GM04504 (cell line): ENCODE results near the gene SNAP25.

Experiments used
- DNase-seq: peaks from one replicate; pipeline ENCODE4 v3.0.0-alpha.2; 2012; ENCODE audit warnings: low read depth

The SNAP25 gene

DNA sequence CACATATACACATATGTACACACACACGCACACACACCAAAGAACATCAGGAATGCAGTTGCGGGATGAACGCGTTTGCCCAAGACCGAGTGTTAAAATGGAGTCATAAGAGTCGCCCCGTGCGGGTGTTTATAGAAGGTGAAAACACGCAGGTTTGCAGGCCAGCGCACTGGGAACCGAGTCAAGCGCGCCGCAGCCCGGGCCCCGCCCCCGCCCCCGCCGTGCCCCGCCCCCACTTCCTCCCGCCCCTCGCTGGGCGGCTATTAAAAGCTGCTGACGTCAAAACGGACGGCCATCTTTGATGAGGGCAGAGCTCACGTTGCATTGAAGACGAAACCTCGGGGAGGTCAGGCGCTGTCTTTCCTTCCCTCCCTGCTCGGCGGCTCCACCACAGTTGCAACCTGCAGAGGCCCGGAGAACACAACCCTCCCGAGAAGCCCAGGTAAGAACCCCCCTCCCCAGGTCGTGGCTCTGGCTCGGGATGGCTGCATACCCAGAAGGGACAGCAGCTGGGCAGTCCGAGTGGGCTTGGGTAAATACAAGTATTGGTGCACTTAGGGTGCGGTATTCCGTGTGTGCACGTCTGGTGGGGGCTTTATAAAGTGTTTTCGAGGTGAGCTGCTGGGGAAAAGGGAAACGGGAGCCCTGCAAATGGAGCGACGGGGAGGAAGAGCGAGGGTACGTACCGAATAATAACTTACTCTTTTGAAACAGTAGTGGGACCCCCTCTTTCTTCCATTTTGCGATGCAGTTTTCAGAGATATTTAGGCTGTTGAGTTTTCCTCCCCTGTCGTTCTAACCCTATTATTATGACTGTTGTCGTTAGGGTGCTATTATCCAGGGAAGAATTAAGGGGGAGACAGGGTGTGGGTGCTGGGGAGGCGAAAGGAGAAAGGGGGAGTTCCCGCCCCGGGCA lies at the start of gene SNAP25:
SNAP25 (plus strand) TSS at position 295 of the 916 bp plus-strand sequence. CDS start 56,662 bp downstream, outside the sequence.
- DNase-seq: peak; percentile 26

DNA sequence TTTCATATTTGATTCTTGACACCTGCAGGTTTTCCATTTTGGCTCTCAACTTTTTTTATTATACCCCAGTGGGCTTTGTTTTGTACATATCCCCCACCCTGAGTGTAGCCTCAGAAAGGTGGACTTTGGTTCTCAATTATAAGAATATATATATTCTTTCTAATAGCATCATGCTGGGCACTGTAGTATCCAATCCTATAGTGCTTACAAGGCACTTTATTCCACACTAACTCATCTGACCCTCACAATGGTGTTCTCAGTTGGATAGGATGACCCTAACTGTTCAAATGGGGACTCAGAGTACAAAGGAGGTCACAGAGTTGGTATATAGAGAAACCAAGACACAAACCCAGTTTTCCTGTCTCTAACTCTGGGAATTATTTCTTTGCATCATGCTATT lies 48.9 kb upstream of the SNAP25 start:
- no peak for DNase-seq

DNA sequence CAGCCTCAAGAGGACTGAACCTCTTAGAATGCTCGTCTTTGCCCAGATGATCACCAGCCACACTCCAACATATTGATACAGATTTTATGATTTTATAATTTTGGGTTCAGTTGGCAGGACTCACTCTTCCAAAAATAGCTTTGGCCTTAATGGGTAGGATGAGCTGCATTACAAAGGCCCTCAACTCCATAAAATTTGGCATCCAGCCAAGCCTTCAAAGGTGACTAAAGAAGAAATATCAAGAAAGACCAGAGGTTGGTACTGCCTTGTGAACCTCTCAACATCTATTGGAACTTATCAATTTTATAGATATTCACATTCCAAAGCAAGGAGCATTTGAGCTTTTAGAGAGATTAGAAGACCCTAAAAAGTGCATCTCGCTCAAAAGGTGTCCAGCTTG lies 48.4 kb upstream of the SNAP25 start:
- no peak for DNase-seq

DNA sequence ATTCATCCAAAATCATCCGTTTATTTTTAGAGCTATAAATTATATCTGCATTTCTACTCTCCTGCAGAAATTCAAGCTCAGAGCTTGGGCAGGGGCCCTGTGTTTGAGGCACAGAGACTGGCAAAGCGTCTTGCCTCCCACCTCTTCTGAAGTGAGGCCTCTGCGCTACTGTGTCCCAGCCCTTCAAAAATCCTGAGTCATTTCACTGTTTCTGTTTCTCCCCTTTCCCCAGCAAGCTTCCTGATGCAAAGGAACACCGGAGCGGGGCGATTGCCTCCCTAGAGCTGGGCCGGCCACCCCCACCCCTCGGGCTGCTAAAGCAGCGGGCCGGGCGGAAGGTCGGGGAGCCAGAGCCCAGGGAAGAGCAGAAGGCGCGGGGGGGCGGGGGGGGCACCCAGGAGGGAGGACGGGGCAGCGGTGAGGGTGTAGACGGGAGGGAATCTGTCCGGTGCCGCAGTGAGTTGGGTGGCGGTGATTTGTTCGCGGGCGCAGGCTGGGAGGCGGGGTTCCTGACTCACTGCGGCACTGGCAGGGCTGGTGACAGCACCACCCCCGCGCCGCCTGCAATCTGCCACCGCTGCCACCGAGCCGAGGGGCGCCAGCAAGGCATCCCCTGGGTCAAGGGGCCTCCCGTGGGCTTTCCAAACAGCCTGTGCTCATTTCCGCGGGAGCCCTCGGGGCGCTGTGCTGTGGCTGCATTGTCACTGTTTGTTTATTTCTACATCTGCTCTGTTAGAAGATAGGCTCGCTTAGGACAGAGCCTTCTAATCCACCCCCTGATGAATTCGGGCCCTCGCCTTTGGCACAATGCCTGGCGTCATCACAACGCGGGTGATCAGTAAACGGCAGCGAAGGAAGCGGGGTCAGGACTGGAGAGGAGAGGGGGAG lies 46.5 kb upstream of the SNAP25 start:
- DNase-seq: no peak

DNA sequence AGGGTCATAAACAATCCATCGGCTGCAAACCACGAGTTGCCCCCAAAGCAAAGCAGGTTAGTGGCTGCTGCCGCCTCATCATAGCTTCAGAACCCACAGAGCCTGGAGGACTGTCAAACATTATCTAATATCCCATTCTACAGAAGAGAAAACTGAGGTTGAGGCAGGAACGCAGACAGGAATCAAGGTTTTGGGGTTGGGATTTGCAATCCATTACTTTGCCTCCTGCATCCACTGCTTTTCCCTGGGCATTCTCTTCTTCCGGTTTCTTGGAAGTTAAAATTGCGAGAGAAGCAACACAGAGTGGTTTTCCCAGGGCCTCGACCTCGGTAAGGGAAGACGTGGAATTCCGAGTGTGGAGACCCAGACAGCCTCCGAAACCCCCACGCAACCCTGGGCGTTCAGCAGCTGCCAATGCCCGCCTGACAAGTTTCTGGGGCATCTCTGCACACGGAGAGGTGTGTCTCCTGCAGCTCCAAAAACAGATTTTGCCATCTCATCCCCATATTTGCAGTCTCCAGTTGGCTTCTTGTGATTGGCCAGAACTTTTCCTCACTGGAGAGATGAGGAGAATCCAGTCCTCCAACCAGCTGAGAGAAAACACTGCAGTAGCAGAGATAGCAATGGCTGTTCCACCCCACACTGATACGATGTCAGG lies 45.5 kb upstream of the SNAP25 start:
- DNase-seq: no peak

DNA sequence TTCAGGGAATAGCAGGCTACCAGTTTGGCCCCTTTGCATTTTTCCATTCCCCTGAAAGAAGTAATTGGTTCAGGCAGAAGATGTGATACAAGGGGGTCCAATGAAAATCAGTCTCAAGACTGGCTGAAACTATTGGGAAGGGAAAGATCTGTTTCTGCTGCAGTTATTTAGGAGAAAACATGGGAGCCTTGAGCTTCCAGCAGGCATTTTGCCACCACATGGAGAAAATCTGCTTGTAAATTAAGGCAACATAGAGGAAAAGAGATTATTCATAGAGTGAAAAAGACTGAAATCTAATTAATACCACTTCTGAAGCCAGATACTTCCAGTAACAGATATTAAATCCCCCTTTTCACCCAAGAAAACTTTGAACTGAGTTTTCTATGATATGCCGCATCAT lies 44.2 kb upstream of the SNAP25 start:
- no peak for DNase-seq

DNA sequence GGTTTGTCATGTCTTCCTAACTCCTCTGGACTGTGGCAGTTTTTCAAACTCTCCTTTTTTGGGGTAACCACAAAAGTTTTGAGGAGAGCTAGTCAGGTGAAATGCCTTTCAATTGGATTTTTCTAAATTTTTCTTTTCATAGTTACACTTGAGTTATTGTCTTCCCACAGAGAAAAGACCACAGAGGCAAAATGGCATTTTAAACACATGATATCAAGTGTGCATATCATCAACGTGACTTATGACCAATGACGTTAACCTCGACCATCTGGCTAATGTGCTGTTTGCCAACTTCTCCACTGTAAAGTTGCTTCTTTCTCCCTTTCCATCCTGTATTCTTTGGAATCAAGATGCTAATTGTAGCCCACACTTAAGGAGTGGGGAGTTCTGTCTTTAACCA lies 41.3 kb upstream of the SNAP25 start:
- DNase-seq: no peak

DNA sequence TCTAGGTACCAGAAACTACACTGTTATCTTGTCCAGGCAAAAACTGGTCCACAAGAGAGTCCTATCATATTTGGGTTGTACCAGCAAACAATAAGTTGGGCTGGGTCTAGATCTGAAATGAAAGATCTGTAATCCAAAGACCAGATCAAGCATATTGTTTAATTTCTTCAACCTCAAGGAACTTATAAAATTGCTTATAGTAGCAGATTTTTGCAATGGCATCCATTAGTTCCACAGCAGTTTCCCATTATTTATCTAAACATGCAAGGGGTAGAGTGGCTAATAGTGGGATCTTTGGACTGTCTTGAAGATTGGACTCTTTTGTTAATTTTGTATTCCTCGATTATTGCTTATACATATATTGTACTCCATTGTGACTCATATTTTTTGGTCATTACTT lies 40.5 kb upstream of the SNAP25 start:
- DNase-seq: no peak

DNA sequence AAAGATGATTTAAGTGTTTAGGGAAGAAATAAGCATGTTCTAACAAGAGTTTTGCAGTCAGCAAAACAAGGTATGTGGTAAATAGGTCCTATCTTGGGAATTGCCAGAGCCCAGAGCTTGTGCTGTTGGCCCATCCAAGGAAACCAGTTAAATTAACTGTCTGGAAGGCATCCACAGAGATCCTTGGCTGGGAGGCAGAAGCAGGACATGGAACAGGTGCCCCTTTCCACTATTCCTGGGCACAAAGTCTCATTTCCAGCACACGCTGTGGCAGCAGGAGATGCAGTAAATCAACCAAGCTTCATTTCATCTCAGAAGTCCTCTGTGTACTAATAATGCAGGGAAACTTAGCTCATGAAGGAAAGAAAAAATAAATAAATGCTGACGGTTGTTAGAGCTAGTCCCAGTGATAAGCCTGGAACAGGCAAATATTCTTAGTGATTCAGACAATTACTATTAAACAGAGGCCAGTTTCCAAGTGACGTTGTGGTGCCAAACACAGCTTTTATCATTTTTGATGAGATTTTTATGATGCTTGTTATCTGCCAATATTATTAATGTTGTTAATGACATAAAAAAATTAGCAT lies 39.8 kb upstream of the SNAP25 start:
- no peak for DNase-seq

DNA sequence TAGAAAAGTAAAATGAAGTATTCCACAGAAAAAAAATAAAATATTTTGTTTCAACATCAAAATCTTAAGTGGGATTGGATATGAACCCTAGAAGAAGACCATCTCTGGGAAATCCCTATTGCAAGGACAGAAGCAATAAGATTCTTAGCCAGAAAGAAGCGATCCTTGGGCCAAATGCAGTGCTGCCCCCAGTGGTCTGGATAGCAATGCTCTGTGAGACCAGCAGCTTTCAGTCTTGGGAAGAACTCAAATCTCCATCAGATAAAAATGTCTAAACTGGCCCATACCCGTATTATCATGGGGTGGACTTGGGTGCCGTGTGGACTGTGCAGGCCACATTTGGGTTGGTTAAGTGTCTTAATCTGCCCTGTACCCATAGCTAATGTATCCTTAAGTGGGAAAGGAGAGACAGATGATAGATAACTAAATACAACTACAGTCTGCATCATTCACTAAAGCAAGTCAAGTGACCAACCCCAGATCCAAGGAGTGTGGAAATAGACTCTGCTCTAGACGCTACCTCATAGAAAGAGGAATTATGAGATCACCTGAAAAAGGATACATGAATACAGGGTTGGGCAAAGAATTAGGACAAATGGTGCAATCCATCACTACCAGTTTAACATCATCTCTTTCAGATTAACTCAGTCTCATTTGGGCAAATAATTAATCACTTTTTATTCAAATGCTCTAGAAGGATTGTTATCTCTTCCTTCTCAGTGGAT lies 38.9 kb upstream of the SNAP25 start:
- DNase-seq: no peak

DNA sequence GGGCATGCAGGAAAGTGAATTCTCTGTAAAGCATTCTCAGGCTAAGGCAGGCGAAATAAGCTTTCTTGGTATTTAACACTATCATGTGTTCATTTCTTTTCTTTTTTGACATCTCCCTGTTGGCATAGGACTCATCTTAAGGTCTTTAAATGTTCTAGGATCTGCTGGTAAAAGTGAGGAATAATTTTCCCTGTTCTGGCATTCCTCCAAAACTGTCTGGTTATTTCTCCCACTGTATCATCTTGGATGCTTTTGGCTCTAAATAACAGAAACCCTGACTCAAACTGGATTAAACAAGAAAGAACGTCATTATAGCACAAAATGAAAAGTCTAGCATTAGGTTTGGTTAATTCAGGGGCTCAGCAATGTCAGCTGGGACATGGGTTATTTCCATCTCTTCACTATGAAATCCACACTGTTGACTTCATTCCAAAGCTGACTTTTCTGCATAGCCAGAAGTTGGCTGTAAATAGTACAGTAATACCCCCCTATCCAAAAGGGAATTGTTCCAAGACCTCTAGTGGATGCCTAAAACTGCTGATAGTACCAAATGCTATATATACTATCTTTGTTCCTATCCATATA lies 37.9 kb upstream of the SNAP25 start:
- DNase-seq: no peak

DNA sequence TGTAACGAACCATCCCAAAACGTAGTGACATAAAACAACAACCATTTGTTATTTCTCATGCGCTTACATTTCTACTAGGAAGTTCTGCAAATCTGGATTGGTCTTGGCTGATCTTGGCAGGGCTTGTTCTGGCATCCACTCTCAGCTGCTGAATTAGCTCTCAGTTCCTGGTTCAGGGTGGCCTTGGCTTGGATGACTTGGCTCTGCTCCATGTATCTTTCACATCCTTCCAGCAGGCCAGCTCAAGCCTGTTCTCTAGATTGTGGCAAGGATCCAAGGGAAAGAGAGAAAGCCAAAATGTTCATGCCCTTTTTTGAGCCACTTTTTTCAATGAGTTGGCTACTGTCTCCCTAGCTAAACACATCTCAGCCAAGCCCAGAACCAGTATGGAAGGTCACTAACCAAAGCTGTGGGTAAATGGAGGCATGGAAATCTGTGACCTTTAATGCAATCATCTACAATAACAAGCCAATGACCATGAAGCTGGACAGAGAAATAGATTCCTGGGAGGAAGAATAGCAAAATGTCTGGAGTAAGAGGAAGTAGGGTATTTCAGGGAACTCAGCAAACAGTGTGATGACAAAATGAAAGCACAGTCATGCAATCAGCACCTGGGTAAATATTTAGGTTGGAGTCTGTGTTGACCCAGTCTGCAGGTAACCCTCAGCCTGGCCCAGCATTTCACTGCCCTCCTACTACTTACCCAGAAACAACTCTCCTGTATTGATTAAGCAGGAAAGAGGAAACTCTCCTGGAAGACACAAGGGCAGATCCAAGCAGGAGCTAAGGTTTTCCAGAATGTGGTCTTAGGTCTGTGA lies 32.7 kb upstream of the SNAP25 start:
- no peak for DNase-seq

DNA sequence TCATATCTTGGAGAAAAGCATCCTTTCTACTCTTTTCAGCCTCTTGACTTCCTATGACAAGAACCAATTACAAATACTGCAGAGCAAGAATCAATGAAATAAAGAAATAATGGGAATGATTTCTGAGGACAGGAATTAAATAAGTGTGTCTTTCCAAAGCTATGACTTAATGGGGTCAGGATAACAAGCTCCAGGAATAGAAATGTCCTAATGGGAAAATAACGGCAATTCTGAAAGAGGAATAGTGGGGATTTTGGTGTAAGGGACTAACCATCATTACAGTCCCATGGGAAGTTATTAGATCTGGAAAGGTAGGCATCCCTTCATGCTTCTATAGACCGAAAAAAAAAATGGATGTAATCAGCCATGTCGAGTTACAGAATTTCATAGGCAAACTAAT lies 28.2 kb upstream of the SNAP25 start:
- no peak for DNase-seq

DNA sequence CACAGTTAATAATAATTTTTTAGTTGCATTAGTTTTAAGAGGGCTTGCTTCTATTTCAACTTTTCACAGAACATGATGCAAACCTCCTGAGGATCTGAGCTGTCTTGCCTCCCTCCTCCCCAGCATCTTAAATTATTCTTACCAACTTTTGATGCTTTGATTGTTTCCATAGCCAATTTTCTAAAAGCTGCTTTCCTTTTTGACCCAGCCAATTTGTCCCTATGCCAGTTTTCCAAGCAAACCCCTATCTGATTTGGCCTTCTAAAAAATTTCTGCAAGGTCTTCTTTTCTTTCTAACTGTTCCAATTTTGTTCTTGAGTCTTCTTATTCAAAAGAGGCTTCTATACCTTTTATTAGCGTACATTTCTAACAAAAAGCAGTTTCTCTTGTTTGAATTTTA lies 26.5 kb upstream of the SNAP25 start:
- DNase-seq: no peak

DNA sequence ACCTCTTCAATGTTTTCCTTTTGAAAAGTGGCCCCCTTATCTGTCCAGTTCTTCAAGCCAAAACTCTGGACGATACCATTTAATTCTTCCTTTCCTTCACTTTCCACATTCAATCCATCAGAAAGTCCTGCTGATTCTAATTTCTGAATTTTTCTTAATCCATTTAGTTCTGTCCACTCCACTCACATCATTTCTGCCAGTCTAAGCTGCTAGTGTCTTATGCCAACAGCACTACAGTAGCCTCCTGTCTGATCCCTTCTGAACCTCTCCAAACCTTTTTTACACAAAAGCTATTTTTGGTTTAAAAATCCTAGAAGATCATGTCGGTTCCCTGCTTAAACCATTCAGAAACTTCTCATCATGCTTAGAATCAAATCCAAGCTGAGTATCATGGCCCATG lies 24.5 kb upstream of the SNAP25 start:
- DNase-seq: no peak

DNA sequence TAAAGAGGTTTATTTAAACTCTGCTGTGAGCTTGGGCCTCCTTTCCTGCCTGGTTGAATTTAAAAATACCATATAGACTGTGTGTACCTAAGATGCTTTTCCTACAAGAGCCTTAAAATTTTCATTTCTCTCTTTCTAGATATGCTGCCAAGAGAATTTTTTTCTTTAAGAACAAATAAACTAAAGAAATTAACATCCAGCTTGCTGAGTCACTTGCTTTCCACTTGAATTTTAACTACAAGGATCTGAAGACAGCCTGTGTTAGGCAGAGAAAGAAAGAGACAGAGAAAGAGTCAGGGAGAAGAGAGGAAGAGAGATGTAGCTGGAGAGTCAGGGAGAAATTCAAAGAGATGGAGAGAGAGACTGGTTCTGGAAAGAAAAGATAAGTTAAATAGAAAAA lies 18.3 kb upstream of the SNAP25 start:
- DNase-seq: no peak

DNA sequence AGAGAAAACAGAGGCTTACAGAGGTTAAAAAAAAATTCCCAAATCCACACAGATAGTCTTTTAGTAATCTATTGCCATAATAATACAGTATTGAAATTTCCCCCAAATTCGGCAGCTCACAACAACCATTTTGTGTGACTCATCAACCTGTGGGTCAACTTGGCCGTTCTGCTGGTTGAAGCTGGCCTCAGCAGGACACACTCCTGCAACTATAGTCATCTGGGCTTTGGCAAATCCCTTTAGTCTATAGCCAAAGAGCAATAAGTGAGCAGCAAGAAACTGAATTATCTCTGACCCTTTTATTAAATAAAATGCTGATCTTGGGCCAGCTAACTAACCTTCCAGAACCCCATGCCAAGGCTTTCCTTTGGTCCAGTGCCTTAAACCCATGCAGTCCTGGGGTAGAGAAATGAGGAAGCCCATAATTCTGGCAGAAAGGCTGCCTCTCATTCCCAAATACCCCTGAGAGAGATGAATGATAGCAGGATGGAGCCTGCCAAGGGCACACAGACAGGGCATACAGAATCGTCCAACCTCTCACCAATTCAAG lies 17.2 kb upstream of the SNAP25 start:
- no peak for DNase-seq

DNA sequence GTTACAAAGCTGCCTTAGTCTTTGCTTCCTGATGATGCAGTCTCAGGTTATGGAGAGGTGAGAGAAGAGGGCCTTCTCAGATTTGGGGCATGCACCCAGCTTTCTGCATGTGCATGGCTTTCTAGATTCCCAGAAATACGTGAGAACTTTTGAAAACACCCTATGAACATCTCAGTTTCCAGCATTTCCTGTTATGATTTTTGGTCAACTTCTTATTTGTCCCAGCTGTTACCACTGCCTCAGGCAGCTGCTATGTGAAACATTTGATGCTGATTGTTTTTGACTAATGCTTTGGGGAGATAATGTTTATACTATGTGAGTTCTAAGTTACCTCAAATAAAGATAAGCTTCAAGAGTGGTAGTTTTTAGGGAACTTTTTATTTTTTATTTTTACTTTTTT lies 9.5 kb upstream of the SNAP25 start:
- no peak for DNase-seq

DNA sequence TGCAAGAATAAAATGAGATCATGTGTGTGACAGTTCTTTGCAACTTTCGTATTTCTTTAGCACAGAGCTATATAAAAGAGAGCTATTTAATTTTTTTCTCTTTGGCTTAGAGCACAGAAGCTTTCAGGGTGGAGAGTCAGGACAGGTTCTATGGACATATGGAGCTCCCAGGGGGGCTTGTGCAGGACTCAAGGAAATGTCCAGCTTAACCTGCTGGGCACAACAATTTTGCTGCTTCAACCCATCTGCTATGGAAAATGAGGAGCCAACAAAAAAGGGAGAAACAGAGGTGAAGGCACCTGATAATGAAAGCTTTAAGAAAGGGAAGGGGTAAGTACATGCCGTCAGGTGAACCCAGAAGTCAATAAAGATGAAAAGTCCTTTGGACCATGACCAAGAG lies 5.1 kb upstream of the SNAP25 start:
- DNase-seq: no peak
